Memory B cell (primary cell): Measurements from ENCODE around the gene FLT1.

Experiments used
- ATAC-seq: fragments of 150-1000 bp; cut with Tn5 transposase; 2 replicates; pipeline ENCODE4 v1.10.0; 2021; ENCODE audit warnings: low read depth, mild to moderate bottlenecking, moderate library complexity
- DNase-seq, 2 donors: peaks; one replicate each; pipeline ENCODE4 v3.0.0; 2022; ENCODE audit warnings: low spot score in 2 of 2
- H3K27ac Mint-ChIP-seq: one replicate; pipeline ENCODE4 v1.8.0; 2022; ENCODE audit warnings: mild to moderate bottlenecking, moderate library complexity, mixed read lengths
- H3K27me3 Mint-ChIP-seq: one replicate; pipeline ENCODE4 v1.8.0; 2022; ENCODE audit warnings: mixed read lengths
- H3K36me3 Mint-ChIP-seq: one replicate; pipeline ENCODE4 v1.8.0; 2022; ENCODE audit warnings: mild to moderate bottlenecking, mixed read lengths
- H3K4me1 Mint-ChIP-seq: one replicate; pipeline ENCODE4 v1.8.0; 2022; ENCODE audit warnings: mixed read lengths
- H3K4me3 Mint-ChIP-seq: one replicate; pipeline ENCODE4 v1.8.0; 2022; ENCODE audit warnings: mild to moderate bottlenecking, moderate library complexity, mixed read lengths
- H3K9me3 Mint-ChIP-seq: one replicate; pipeline ENCODE4 v1.8.0; 2022; ENCODE audit warnings: mixed read lengths

FLT1 gene

GRCh38 chr13:28494778-28495537 lies at the start of gene FLT1:
Gene FLT1 (minus strand): TSS chr13:28495128. CDS start chr13:28494843, 285 bp downstream.
- Mint-ChIP-seq H3K27me3 (peaks cover 15% of the 10 kb centered on the region), H3K27ac (no peak within 1 kb of the TSS), H3K9me3 (no peaks in the 10 kb centered on the region), H3K4me1 (no peaks in the 10 kb centered on the region), H3K36me3 (no peaks in the 10 kb centered on the region), H3K4me3 (peak within 1 kb of the TSS; percentile 70)
- DNase-seq (peak in 1 of 2 donors; percentile 27), ATAC-seq (peak; percentile 26)

- no peak overlapping the region for H3K27ac Mint-ChIP-seq
- H3K9me3 Mint-ChIP-seq = peaks cover 9% of the 10 kb centered on the region
- peaks cover 7% of the 10 kb centered on the region for H3K4me1 Mint-ChIP-seq
- peaks cover 3% of the 10 kb centered on the region for H3K36me3 Mint-ChIP-seq
- H3K4me3 Mint-ChIP-seq = no peak overlapping the region
- DNase-seq = no peak
- peaks cover 31% of the 10 kb centered on the region for H3K27me3 Mint-ChIP-seq
- no peak for ATAC-seq
Measured at GRCh38 chr13:28544026-28544425, 49.1 kb upstream of the FLT1 start.

- no peak overlapping the region for H3K27ac Mint-ChIP-seq
- peaks cover 9% of the 10 kb centered on the region for H3K9me3 Mint-ChIP-seq
- no peak for DNase-seq
- H3K4me1 Mint-ChIP-seq = peaks cover 7% of the 10 kb centered on the region
- no peak for ATAC-seq
- no peak overlapping the region for H3K4me3 Mint-ChIP-seq
- H3K36me3 Mint-ChIP-seq = peaks cover 3% of the 10 kb centered on the region
- H3K27me3 Mint-ChIP-seq = peaks cover 23% of the 10 kb centered on the region
Measured at GRCh38 chr13:28542804-28543203, 47.9 kb upstream of the FLT1 start.

GRCh38 chr13:28541966-28542365 lies 47.0 kb upstream of the FLT1 start:
- Mint-ChIP-seq H3K27me3 (peaks cover 25% of the 10 kb centered on the region), H3K9me3 (peaks cover 10% of the 10 kb centered on the region), H3K27ac (no peak overlapping the region), H3K36me3 (peaks cover 3% of the 10 kb centered on the region), H3K4me3 (no peak overlapping the region), H3K4me1 (peaks cover 7% of the 10 kb centered on the region)
- no peak for DNase-seq
- no peak for ATAC-seq

GRCh38 chr13:28540612-28541011 lies 45.7 kb upstream of the FLT1 start:
- no peak for ATAC-seq
- Mint-ChIP-seq H3K27ac (no peak overlapping the region), H3K4me3 (no peak overlapping the region), H3K9me3 (peaks cover 10% of the 10 kb centered on the region), H3K36me3 (peaks cover 3% of the 10 kb centered on the region), H3K27me3 (peaks cover 24% of the 10 kb centered on the region), H3K4me1 (peaks cover 7% of the 10 kb centered on the region)
- no peak for DNase-seq

- Mint-ChIP-seq H3K27ac (no peak overlapping the region), H3K4me1 (peaks cover 7% of the 10 kb centered on the region), H3K36me3 (peaks cover 3% of the 10 kb centered on the region), H3K4me3 (no peak overlapping the region), H3K9me3 (peaks cover 10% of the 10 kb centered on the region), H3K27me3 (peaks cover 24% of the 10 kb centered on the region)
- ATAC-seq (no peak), DNase-seq (no peak)
Measured at GRCh38 chr13:28539625-28540286, 44.8 kb upstream of the FLT1 start.

- peaks cover 7% of the 10 kb centered on the region for H3K4me1 Mint-ChIP-seq
- no peak overlapping the region for H3K27ac Mint-ChIP-seq
- peaks cover 4% of the 10 kb centered on the region for H3K9me3 Mint-ChIP-seq
- H3K4me3 Mint-ChIP-seq = no peak overlapping the region
- peaks cover 28% of the 10 kb centered on the region for H3K27me3 Mint-ChIP-seq
- no peaks in the 10 kb centered on the region for H3K36me3 Mint-ChIP-seq
- ATAC-seq (no peak), DNase-seq (no peak)
Measured at GRCh38 chr13:28538932-28539331, 44.0 kb upstream of the FLT1 start.

- ATAC-seq = no peak
- Mint-ChIP-seq H3K9me3 (peaks cover 1% of the 10 kb centered on the region), H3K4me1 (peaks cover 7% of the 10 kb centered on the region), H3K4me3 (no peak overlapping the region), H3K36me3 (no peaks in the 10 kb centered on the region), H3K27ac (no peak overlapping the region), H3K27me3 (peaks cover 23% of the 10 kb centered on the region)
- no peak for DNase-seq
Measured at GRCh38 chr13:28537171-28537570, 42.2 kb upstream of the FLT1 start.

- peaks cover 20% of the 10 kb centered on the region for H3K27me3 Mint-ChIP-seq
- no peak overlapping the region for H3K4me3 Mint-ChIP-seq
- ATAC-seq (no peak), DNase-seq (no peak)
- H3K4me1 Mint-ChIP-seq = peaks cover 5% of the 10 kb centered on the region
- H3K36me3 Mint-ChIP-seq = no peaks in the 10 kb centered on the region
- no peak overlapping the region for H3K27ac Mint-ChIP-seq
- peaks cover 1% of the 10 kb centered on the region for H3K9me3 Mint-ChIP-seq
Measured at GRCh38 chr13:28536371-28536770, 41.4 kb upstream of the FLT1 start.

GRCh38 chr13:28535734-28536133 lies 40.8 kb upstream of the FLT1 start:
- peaks cover 5% of the 10 kb centered on the region for H3K4me1 Mint-ChIP-seq
- no peaks in the 10 kb centered on the region for H3K36me3 Mint-ChIP-seq
- peaks cover 20% of the 10 kb centered on the region for H3K27me3 Mint-ChIP-seq
- ATAC-seq = no peak
- peaks cover 1% of the 10 kb centered on the region for H3K9me3 Mint-ChIP-seq
- no peak for DNase-seq
- no peak overlapping the region for H3K4me3 Mint-ChIP-seq
- H3K27ac Mint-ChIP-seq = no peak overlapping the region

GRCh38 chr13:28534801-28535200 lies 39.9 kb upstream of the FLT1 start:
- DNase-seq (no peak), ATAC-seq (no peak)
- H3K27ac Mint-ChIP-seq = no peak overlapping the region
- H3K4me1 Mint-ChIP-seq = no peaks in the 10 kb centered on the region
- peaks cover 18% of the 10 kb centered on the region for H3K27me3 Mint-ChIP-seq
- no peaks in the 10 kb centered on the region for H3K36me3 Mint-ChIP-seq
- no peak overlapping the region for H3K4me3 Mint-ChIP-seq
- peaks cover 1% of the 10 kb centered on the region for H3K9me3 Mint-ChIP-seq

GRCh38 chr13:28534210-28534609 lies 39.3 kb upstream of the FLT1 start:
- Mint-ChIP-seq H3K27ac (no peak overlapping the region), H3K36me3 (no peaks in the 10 kb centered on the region), H3K4me1 (no peaks in the 10 kb centered on the region)

GRCh38 chr13:28533441-28534166 lies 38.7 kb upstream of the FLT1 start:
- Mint-ChIP-seq H3K27me3 (peaks cover 21% of the 10 kb centered on the region), H3K9me3 (peaks cover 1% of the 10 kb centered on the region), H3K36me3 (no peaks in the 10 kb centered on the region), H3K4me3 (no peak overlapping the region), H3K27ac (no peak overlapping the region), H3K4me1 (no peaks in the 10 kb centered on the region)
- DNase-seq (no peak), ATAC-seq (no peak)

More at GRCh38 chr13:28534210-28534609, 39.3 kb upstream of the FLT1 start:
- DNase-seq (no peak), ATAC-seq (no peak)
- Mint-ChIP-seq H3K4me3 (no peak overlapping the region), H3K9me3 (peaks cover 1% of the 10 kb centered on the region), H3K27me3 (peaks cover 18% of the 10 kb centered on the region)

GRCh38 chr13:28533125-28533436 lies 38.2 kb upstream of the FLT1 start:
- H3K36me3 Mint-ChIP-seq = no peaks in the 10 kb centered on the region
- H3K4me3 Mint-ChIP-seq = no peak overlapping the region
- ATAC-seq (no peak), DNase-seq (no peak)
- H3K27ac Mint-ChIP-seq = no peak overlapping the region
- H3K27me3 Mint-ChIP-seq = peaks cover 22% of the 10 kb centered on the region
- peaks cover under 1% of the 10 kb centered on the region for H3K4me1 Mint-ChIP-seq
- peaks cover 1% of the 10 kb centered on the region for H3K9me3 Mint-ChIP-seq
